ENCODE data around the gene IRGQ.

Gene IRGQ

DNA sequence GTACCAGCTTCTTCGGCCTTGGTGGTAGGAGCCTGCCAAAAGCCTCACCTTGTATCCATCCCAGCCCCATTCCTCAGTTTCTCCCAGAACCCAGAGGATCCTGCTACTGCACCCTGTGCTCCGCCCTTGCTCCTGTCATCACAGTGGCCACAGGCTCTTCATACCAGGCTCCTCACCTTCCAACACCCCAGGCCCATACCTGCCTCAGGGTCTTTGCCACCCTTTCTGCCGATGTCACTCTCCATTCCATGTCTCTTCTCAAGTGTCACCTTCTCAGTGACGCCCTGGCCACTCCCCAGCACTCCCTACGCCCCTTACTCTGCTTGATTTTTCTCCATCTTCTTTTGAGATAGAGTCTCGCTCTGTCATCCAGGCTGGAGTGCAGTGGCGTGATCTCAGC, 13.9 kb upstream of the IRGQ start (continued):
- TF ChIP-seq, protein P1, sequence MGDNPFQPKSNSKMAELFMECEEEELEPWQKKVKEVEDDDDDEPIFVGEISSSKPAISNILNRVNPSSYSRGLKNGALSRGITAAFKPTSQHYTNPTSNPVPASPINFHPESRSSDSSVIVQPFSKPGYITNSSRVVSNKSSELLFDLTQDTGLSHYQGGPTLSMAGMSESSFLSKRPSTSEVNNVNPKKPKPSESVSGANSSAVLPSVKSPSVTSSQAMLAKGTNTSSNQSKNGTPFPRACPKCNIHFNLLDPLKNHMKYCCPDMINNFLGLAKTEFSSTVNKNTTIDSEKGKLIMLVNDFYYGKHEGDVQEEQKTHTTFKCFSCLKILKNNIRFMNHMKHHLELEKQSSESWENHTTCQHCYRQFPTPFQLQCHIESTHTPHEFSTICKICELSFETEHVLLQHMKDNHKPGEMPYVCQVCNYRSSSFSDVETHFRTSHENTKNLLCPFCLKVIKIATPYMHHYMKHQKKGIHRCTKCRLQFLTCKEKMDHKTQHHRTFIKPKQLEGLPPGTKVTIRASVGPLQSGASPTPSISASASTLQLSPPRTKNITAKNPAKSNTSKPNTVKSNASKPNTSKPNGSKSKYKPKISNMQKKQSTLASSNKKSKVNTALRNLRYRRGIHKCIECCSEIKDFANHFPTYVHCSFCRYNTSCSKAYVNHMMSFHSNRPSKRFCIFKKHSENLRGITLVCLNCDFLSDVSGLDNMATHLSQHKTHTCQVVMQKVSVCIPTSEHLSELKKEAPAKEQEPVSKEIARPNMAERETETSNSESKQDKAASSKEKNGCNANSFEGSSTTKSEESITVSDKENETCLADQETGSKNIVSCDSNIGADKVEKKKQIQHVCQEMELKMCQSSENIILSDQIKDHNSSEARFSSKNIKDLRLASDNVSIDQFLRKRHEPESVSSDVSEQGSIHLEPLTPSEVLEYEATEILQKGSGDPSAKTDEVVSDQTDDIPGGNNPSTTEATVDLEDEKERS (tag by site-specific recombination; IDR thresholded peaks at IDR 0.05) = no peak
- TF ChIP-seq, protein P2, sequence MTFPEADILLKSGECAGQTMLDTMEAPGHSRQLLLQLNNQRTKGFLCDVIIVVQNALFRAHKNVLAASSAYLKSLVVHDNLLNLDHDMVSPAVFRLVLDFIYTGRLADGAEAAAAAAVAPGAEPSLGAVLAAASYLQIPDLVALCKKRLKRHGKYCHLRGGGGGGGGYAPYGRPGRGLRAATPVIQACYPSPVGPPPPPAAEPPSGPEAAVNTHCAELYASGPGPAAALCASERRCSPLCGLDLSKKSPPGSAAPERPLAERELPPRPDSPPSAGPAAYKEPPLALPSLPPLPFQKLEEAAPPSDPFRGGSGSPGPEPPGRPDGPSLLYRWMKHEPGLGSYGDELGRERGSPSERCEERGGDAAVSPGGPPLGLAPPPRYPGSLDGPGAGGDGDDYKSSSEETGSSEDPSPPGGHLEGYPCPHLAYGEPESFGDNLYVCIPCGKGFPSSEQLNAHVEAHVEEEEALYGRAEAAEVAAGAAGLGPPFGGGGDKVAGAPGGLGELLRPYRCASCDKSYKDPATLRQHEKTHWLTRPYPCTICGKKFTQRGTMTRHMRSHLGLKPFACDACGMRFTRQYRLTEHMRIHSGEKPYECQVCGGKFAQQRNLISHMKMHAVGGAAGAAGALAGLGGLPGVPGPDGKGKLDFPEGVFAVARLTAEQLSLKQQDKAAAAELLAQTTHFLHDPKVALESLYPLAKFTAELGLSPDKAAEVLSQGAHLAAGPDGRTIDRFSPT (tag by site-specific recombination; IDR thresholded peaks at IDR 0.05) = peak; percentile 61; the same call in 1 of the 2 replicates
- no peak for TF ChIP-seq ZNF214 (tag by site-specific recombination; IDR thresholded peaks at IDR 0.05; ENCODE audit: borderline replicate concordance)
- no peak for TF ChIP-seq ZNF791 (tag by site-specific recombination; IDR thresholded peaks at IDR 0.05)
- TF ChIP-seq WT1 (tag by site-specific recombination; IDR thresholded peaks at IDR 0.05) = peak; percentile 55
- TF ChIP-seq, protein P3, sequence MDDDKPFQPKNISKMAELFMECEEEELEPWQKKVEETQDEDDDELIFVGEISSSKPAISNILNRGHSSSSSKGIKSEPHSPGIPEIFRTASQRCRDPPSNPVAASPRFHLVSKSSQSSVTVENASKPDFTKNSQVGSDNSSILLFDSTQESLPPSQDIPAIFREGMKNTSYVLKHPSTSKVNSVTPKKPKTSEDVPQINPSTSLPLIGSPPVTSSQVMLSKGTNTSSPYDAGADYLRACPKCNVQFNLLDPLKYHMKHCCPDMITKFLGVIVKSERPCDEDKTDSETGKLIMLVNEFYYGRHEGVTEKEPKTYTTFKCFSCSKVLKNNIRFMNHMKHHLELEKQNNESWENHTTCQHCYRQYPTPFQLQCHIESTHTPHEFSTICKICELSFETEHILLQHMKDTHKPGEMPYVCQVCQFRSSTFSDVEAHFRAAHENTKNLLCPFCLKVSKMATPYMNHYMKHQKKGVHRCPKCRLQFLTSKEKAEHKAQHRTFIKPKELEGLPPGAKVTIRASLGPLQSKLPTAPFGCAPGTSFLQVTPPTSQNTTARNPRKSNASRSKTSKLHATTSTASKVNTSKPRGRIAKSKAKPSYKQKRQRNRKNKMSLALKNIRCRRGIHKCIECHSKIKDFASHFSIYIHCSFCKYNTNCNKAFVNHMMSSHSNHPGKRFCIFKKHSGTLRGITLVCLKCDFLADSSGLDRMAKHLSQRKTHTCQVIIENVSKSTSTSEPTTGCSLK (tag by site-specific recombination; IDR thresholded peaks at IDR 0.05) = no peak
- no peak for TF ChIP-seq ZFP69B (tag by site-specific recombination; IDR thresholded peaks at IDR 0.05)
- no peak for TF ChIP-seq EGR2 (tag by site-specific recombination; IDR thresholded peaks at IDR 0.05; ENCODE audit: low read depth)
- no peak for TF ChIP-seq MEIS1 (CRISPR knock-in tag; IDR thresholded peaks at IDR 0.05; ENCODE audit: borderline replicate concordance)
- no peak for TF ChIP-seq GLI4 (tag by site-specific recombination; IDR thresholded peaks at IDR 0.05)

DNA sequence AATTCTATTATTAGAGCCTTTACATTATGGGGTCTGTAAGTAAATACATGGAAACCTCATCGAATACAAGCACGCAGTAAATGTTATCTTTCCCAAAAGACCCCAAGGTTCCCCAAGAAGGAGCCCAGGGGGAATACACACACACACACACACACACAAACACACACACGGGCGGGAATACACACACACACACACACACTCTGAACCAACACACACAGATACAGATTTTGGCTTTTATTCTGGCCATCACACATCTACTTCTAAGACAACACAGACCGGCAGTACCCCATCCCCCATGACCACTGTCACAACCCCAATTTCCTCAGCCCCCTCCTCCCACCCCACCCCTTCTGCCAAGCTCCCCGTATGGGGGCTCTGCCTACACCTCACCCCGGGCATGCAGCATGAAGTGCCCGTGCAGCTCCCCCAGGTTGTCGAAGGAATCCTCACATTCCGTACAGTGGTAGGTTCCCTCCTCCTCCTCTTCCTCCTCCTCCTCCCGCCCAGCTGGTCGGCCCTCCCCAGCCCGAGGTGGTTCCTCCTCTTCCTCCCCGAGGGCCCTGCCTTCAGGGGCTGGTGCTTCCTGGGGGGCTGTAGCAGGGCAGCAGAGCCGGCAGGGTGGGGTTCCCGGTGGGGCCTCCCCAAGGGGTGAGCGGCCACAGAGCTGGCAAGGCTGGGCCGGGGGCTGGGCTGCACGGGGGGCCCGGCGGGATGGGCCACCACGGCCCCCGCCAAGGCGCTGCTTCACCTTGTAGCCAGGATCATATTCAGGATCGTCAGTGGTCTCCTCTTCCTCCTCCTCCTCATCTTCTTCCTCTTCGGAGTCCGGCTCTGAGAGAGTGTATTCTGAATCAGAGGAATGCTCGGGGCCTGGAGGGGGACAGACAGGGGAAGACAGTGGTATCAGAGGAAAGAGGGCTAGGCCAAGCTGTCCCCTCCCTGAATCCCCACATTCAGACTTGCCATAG, 11.6 kb upstream of the IRGQ start:
- Histone ChIP-seq H3K9me3 (ENCODE audit: control insufficient read depth, insufficient read depth, low read depth, low read length) (no peaks in the 10 kb centered on the region), H3K27ac (ENCODE audit: extremely low read depth, low read depth, low read length) (peak overlapping the region; percentile 58), H3K36me3 (ENCODE audit: control insufficient read depth in 2 of 2, insufficient read depth in 1 of 2, low read length in 2 of 2) (peaks cover 44 to 75% of the 10 kb centered on the region in 2 experiments), H3K4me1 (ENCODE audit: control insufficient read depth, insufficient read depth, low read length) (peaks cover 28% of the 10 kb centered on the region), H3K4me3 (ENCODE audit: low read depth, low read length) (no peak overlapping the region)
- CTCF ChIA-PET = interaction anchor here (1.0 to 3.1 kb wide), 5 partner anchors 44 to 138 kb away, joined by 3 to 11 read pairs (median 4); no protein-coding TSS in a partner anchor
- POLR2A ChIA-PET = interaction anchor here (0.6 to 3.4 kb wide), 3 partner anchors 11 to 14 kb away, joined by 3 to 19 read pairs (median 4); partner anchors contain the start of genes IRGQ and ZNF576
- no peak for TF ChIP-seq ZNF324 (tag by site-specific recombination; IDR thresholded peaks at IDR 0.05)
- TF ChIP-seq ZNF112 (tag by site-specific recombination; IDR thresholded peaks at IDR 0.05) = no peak
- TF ChIP-seq SP2 (tag by site-specific recombination; IDR thresholded peaks at IDR 0.05) = peak; percentile 50
- peak; percentile 49 for TF ChIP-seq ZFHX2 (tag by site-specific recombination; conservative IDR thresholded peaks at IDR 0.05)
- TF ChIP-seq, protein P2 (tag by site-specific recombination; IDR thresholded peaks at IDR 0.05) = no peak
- peak; percentile 63 for TF ChIP-seq GLIS1 (tag by site-specific recombination; IDR thresholded peaks at IDR 0.05)
- TF ChIP-seq ZFP3 (tag by site-specific recombination; IDR thresholded peaks at IDR 0.05; ENCODE audit: low read depth) = no peak
- 0 out of 2 replicates have a peak, but pooled peaks have one; percentile 12 for TF ChIP-seq ZNF266 (tag by site-specific recombination; IDR thresholded peaks at IDR 0.05; ENCODE audit: low read depth)
- TF ChIP-seq, protein P4, sequence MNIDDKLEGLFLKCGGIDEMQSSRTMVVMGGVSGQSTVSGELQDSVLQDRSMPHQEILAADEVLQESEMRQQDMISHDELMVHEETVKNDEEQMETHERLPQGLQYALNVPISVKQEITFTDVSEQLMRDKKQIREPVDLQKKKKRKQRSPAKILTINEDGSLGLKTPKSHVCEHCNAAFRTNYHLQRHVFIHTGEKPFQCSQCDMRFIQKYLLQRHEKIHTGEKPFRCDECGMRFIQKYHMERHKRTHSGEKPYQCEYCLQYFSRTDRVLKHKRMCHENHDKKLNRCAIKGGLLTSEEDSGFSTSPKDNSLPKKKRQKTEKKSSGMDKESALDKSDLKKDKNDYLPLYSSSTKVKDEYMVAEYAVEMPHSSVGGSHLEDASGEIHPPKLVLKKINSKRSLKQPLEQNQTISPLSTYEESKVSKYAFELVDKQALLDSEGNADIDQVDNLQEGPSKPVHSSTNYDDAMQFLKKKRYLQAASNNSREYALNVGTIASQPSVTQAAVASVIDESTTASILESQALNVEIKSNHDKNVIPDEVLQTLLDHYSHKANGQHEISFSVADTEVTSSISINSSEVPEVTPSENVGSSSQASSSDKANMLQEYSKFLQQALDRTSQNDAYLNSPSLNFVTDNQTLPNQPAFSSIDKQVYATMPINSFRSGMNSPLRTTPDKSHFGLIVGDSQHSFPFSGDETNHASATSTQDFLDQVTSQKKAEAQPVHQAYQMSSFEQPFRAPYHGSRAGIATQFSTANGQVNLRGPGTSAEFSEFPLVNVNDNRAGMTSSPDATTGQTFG (tag by site-specific recombination; IDR thresholded peaks at IDR 0.05; ENCODE audit: borderline replicate concordance) = no peak
- TF ChIP-seq, protein P5, sequence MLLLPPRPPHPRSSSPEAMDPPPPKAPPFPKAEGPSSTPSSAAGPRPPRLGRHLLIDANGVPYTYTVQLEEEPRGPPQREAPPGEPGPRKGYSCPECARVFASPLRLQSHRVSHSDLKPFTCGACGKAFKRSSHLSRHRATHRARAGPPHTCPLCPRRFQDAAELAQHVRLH (tag by site-specific recombination; IDR thresholded peaks at IDR 0.05) = no peak
- TF ChIP-seq ZNF202 (tag by site-specific recombination; IDR thresholded peaks at IDR 0.05; ENCODE audit: borderline replicate concordance) = no peak
- no peak for TF ChIP-seq ZNF138 (tag by site-specific recombination; IDR thresholded peaks at IDR 0.05; ENCODE audit: borderline replicate concordance)
